Prostate gland (tissue), 2 donors: ENCODE data around the gene PSAPL1. TPM values are rescaled to one million over a fixed set of nuclear protein-coding genes. Genes with fewer than 3 reads are reported as not detected.

ENCODE experiments used
- DNase-seq: peaks from one replicate; pipeline ENCODE4 v3.0.0-alpha.2; 2019; ENCODE audit warnings: low spot score
- H3K27ac ChIP-seq, 2 donors: fragments of 200-600 bp; sonication (generic); 2 replicates each; pipeline ENCODE4 v1.5.1; 2017 to 2019
- H3K27me3 ChIP-seq: fragments of 200-600 bp; sonication (generic); replicated peaks from 2 replicates; pipeline ENCODE4 v1.5.1; 2019; ENCODE audit not compliant: insufficient read depth
- H3K36me3 ChIP-seq, 2 donors: fragments of 200-600 bp; sonication (generic); 1 replicate in 1 of 2; 2 replicates in 1 of 2; pipeline versions ENCODE4 v1.5.1 to v1.8.1; 2017 to 2019
- H3K4me1 ChIP-seq: fragments of 200-600 bp; sonication (generic); replicated peaks from 2 replicates; pipeline ENCODE4 v1.5.1; 2019
- H3K4me3 ChIP-seq, 2 donors: fragments of 200-600 bp; sonication (generic); 2 replicates each; pipeline ENCODE4 v1.5.1; 2017 to 2019
- H3K9me3 ChIP-seq: fragments of 200-600 bp; sonication (generic); 2 replicates; pipeline ENCODE4 v1.5.1; 2017
- POLR2A ChIP-seq: fragments of 450-650 bp; IDR thresholded peaks from one replicate; pipeline ENCODE4 v1.6.1; 2016; ENCODE audit warnings: antibody characterized with exemption, mild to moderate bottlenecking
- POLR2AphosphoS5 ChIP-seq: sonication (generic); formaldehyde crosslinking; IDR thresholded peaks from one replicate; pipeline ENCODE4 v1.6.1; 2017; ENCODE audit warnings: antibody characterized with exemption
- WGBS: methylation state at CpG from one replicate; pipeline ENCODE4 v1.1.5; 2018; 5-methylcytosine and 5-hydroxymethylcytosine counted together
- intact Hi-C: fragments of 100-400 bp; cut with DNase I; formaldehyde crosslinking; loops from one replicate; pipeline ENCODE4 v1.14.2; 2022
- total RNA-seq, 2 donors: library from RNA; depleted of rRNA; stranded (reverse); fragments of >200 nt; gene quantifications; one replicate each; pipeline ENCODE4 v1.1.0, GENCODE V29; 2016
- TF ChIP-seq, protein P1 (sequence below), 4 experiments: fragments of 200-600 bp in 2 of 4; fragments of 450-650 bp in 2 of 4; sonication (generic) in 2 of 4; IDR thresholded peaks; 1 replicate in 3 of 4; 2 replicates in 1 of 4; pipeline ENCODE4 v1.5.1; 2016 to 2019; ENCODE audit warnings: antibody characterized with exemption in 4 of 4, mild to moderate bottlenecking in 2 of 4, moderate library complexity in 2 of 4

Gene PSAPL1
- total RNA-seq, 2 donors from 2014 or later = 0.05 to 12.9 TPM

DNA sequence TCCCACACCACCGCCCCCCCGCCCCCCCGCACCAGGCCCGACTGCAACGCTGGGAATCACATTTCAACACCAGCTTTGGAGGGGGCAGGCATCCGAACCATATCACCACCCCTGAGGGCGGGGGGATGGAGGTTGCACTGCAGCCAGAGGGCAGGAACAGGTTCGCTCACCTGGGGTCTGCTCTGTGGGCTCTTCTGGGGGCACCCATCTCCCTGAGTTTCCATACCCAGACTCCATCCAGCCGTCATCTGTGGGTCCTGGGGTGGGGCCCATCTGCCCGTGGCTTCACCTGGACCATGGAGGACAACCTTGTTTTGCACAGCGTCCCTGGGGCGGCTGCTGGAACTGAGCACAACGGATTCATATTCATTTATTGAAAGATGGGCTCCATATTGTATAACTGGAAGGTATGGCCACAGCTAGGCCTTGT lies 6.9 kb downstream of the PSAPL1 start:
- H3K27ac ChIP-seq = no peak overlapping the region
- no peaks in the 10 kb centered on the region for H3K36me3 ChIP-seq
- DNase-seq = no peak
- no peaks in the 10 kb centered on the region for H3K4me1 ChIP-seq
- 89% methylated on average over 13 of the region's 13 CpGs for WGBS
- H3K27me3 ChIP-seq = no peaks in the 10 kb centered on the region
- H3K4me3 ChIP-seq = no peak overlapping the region
- TF ChIP-seq, protein P1, sequence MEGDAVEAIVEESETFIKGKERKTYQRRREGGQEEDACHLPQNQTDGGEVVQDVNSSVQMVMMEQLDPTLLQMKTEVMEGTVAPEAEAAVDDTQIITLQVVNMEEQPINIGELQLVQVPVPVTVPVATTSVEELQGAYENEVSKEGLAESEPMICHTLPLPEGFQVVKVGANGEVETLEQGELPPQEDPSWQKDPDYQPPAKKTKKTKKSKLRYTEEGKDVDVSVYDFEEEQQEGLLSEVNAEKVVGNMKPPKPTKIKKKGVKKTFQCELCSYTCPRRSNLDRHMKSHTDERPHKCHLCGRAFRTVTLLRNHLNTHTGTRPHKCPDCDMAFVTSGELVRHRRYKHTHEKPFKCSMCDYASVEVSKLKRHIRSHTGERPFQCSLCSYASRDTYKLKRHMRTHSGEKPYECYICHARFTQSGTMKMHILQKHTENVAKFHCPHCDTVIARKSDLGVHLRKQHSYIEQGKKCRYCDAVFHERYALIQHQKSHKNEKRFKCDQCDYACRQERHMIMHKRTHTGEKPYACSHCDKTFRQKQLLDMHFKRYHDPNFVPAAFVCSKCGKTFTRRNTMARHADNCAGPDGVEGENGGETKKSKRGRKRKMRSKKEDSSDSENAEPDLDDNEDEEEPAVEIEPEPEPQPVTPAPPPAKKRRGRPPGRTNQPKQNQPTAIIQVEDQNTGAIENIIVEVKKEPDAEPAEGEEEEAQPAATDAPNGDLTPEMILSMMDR (IDR thresholded peaks at IDR 0.05) = no peak
- TF ChIP-seq POLR2A (no peak), POLR2AphosphoS5 (no peak)
- intact Hi-C loops = no loop called here
- no peaks in the 10 kb centered on the region for H3K9me3 ChIP-seq

DNA sequence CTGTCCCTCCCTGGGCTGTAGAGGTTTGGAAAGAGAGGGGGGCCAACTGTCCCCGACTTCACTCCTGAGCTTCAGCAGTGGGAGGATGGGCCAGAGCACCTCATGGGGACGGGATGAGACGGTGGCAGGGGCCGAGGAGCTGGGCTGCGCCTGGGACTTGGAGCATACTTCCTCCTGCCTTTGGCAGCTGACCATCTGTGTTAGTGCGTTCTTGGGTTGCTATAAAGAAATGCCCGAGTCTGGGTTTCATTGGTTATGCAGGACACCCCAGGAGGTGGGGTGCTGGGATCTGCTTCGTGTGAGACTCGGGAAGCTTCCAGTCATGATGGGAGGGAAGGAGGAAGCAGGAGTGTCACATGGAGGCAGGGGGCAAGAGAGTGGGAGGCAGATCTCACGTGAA lies 7.4 kb downstream of the PSAPL1 start:
- TF ChIP-seq, protein P1 (IDR thresholded peaks at IDR 0.05) = no peak
- TF ChIP-seq POLR2AphosphoS5 = no peak
- Histone ChIP-seq H3K4me1 (no peaks in the 10 kb centered on the region), H3K27ac (no peak overlapping the region), H3K27me3 (no peaks in the 10 kb centered on the region), H3K36me3 (no peaks in the 10 kb centered on the region), H3K4me3 (no peak overlapping the region), H3K9me3 (no peaks in the 10 kb centered on the region)
- intact Hi-C loops = no loop called here
- no peak for DNase-seq
- 70% methylated on average over 10 of the region's 10 CpGs for WGBS

DNA sequence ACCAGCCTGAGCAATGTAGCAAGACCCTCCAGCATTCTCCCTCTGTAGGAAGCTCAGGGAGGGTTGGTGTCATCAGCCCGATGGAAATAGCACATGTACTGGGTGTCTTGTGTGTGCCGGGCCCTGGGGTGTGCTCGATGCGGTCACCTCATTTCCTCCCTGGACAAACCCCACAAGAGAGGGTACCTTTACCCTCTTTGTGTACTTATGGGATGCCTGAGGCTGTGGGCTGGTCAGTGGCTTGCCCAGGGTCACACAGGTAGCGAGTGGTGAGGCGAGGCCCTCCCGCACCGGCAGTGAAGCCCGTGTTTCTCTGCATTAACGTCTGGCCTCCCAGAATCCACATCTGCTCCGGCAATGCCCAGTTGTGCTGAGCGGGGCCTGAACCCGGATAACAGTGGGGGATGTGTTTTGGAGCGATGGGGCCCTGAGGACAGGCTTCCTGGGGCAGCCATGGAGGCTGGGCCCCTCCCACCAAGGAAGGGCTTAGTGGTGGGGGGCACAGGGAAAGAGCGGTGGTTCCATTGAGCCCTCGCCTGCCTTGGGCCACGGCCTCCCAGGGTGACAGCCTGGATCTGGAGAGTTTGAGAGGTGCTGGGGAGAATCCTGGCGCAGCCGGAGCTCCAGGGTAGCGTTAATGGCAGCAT lies 8.1 kb downstream of the PSAPL1 start:
- no peak for DNase-seq
- Histone ChIP-seq H3K27ac (no peak overlapping the region), H3K4me1 (no peaks in the 10 kb centered on the region), H3K27me3 (no peaks in the 10 kb centered on the region), H3K36me3 (no peaks in the 10 kb centered on the region), H3K9me3 (no peaks in the 10 kb centered on the region), H3K4me3 (no peak overlapping the region)
- TF ChIP-seq POLR2A = no peak
- TF ChIP-seq, protein P1 (IDR thresholded peaks at IDR 0.05) = no peak
- TF ChIP-seq POLR2AphosphoS5 = no peak
- 96% methylated on average over 20 of the region's 20 CpGs for WGBS
- intact Hi-C loops = no loop called here

DNA sequence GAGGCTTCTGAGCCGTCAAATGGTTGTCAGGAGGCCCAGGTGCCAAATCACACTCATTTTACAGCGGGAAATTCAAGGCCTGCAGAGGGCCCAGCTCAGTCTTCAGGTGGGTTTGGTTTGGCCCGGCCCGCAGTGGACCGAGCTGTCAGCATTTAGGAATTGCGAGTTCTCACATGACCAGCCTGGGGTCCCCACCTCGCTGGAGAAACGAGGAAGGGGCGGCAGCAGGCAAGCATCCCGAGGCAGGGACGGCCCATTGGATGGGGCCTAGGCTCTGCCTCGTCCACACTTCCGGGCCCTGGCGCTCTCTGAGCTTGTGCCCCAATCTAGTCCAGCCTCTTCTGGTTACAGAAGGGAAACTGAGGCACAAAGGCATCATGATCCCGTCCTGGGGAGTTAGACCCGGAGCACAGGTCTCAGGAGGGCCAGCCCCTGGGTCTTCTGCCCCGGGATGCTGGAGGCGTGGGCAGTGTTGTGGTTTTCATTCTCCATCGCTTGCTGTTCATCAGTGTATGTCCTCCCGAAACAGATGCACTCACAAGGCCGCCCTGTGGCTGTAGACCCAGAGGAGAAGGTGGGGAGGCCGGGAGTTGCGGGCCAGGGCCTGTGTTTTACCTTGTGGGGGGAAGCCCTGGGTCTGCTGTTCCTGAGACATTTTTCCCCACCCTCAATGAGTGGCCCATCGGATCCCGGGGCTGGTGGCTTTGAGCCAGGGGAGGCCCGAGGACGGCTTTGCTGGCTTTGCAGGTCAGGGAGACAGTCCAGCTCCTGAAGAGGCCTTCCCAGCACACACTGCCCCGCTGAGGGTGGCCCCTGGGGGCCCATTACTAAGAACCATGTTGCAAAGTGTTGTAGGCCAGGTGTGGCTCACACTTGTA lies 8.9 kb downstream of the PSAPL1 start:
- WGBS = 88% methylated on average over 26 of the region's 28 CpGs
- TF ChIP-seq, protein P1 (IDR thresholded peaks at IDR 0.05) = no peak
- TF ChIP-seq POLR2A = no peak
- TF ChIP-seq POLR2AphosphoS5 = no peak

More for the DNA sequence above, 8.9 kb downstream of the PSAPL1 start:
- intact Hi-C loops = no loop called here
- Histone ChIP-seq H3K27me3 (no peaks in the 10 kb centered on the region), H3K9me3 (no peaks in the 10 kb centered on the region), H3K4me3 (no peak overlapping the region), H3K27ac (no peak overlapping the region), H3K4me1 (no peaks in the 10 kb centered on the region), H3K36me3 (no peaks in the 10 kb centered on the region)
- no peak for DNase-seq
